Mesendoderm (in vitro differentiated cells): ENCODE measurements around the gene OR1A2.
A peak's percentile ranks its signal among the peaks of the same experiment; 100 is the strongest.
"Not testable (repeated sequence)": the region's sequence is repeated elsewhere in the genome, so short reads cannot be mapped to it uniquely, and the experiment has no call there.

Source experiments
- DNase-seq: peaks from one replicate; pipeline ENCODE4 v3.0.0; 2013
- H2AK5ac ChIP-seq: 2 replicates; pipeline ENCODE4 v1.6.1; 2013; ENCODE audit warnings: low read length, inconsistent platforms
- H2BK120ac ChIP-seq: 2 replicates; pipeline ENCODE4 v1.6.1; 2013; ENCODE audit warnings: low read depth, mild to moderate bottlenecking, low read length, moderate library complexity, mixed read lengths
- H2BK15ac ChIP-seq: replicated peaks from 2 replicates; pipeline ENCODE4 v1.6.1; 2013; ENCODE audit warnings: low read depth, mild to moderate bottlenecking, moderate library complexity
- H2BK5ac ChIP-seq: 2 replicates; pipeline ENCODE4 v1.6.1; 2013; ENCODE audit warnings: low read length, inconsistent platforms
- H3K18ac ChIP-seq: 2 replicates; pipeline ENCODE4 v1.6.1; 2013; ENCODE audit warnings: mild to moderate bottlenecking, low read length, mixed read lengths
- H3K23ac ChIP-seq: one replicate; pipeline ENCODE4 v1.6.1; 2013; ENCODE audit warnings: low read length
- H3K27ac ChIP-seq: 2 replicates; pipeline ENCODE4 v1.5.1; 2013; ENCODE audit warnings: low read depth, mild to moderate bottlenecking, inconsistent platforms, low read length, moderate library complexity
- H3K27me3 ChIP-seq: 2 replicates; pipeline ENCODE4 v1.6.1; 2013; ENCODE audit warnings: low read length, control low read depth, mild to moderate bottlenecking, inconsistent platforms; ENCODE audit not compliant: insufficient read depth, poor library complexity
- H3K36me3 ChIP-seq: 2 replicates; pipeline ENCODE4 v1.6.1; 2013; ENCODE audit warnings: low read length, inconsistent platforms; ENCODE audit not compliant: control insufficient read depth, insufficient read depth
- H3K4ac ChIP-seq: one replicate; pipeline ENCODE4 v1.6.1; 2013; ENCODE audit warnings: low read depth, mild to moderate bottlenecking, low read length, moderate library complexity
- H3K4me1 ChIP-seq: 2 replicates; pipeline ENCODE4 v1.6.1; 2013; ENCODE audit warnings: low read depth, low read length, inconsistent platforms; ENCODE audit not compliant: control insufficient read depth
- H3K4me2 ChIP-seq: 2 replicates; pipeline ENCODE4 v1.6.1; 2013; ENCODE audit warnings: low read length
- H3K4me3 ChIP-seq: 2 replicates; pipeline ENCODE4 v1.5.1; 2013; ENCODE audit warnings: mild to moderate bottlenecking, low read length
- H3K56ac ChIP-seq: one replicate; pipeline ENCODE4 v1.6.1; 2013; ENCODE audit warnings: low read length
- H3K79me1 ChIP-seq: 2 replicates; pipeline ENCODE4 v1.6.1; 2013; ENCODE audit warnings: low read length, inconsistent platforms
- H3K79me2 ChIP-seq: 2 replicates; pipeline ENCODE4 v1.6.1; 2013; ENCODE audit warnings: mild to moderate bottlenecking, low read length; ENCODE audit not compliant: control insufficient read depth, insufficient read depth
- H3K9ac ChIP-seq: 2 replicates; pipeline ENCODE4 v1.6.1; 2013; ENCODE audit warnings: low read length, inconsistent platforms
- H4K5ac ChIP-seq: one replicate; pipeline ENCODE4 v1.6.1; 2013; ENCODE audit warnings: low read length
- H4K8ac ChIP-seq: one replicate; pipeline ENCODE4 v1.6.1; 2013; ENCODE audit warnings: low read depth, mild to moderate bottlenecking, control low read depth, low read length, moderate library complexity
- WGBS: extraction: QIAGEN DNeasy Blood & Tissue Kit; methylation state at CpG from one replicate; pipeline ENCODE4 v1.1.7; 2013; ENCODE audit warnings: low lambda C conversion rate, missing lambda C conversion rate; ENCODE audit not compliant: insufficient coverage; ENCODE audit errors: extremely low coverage; 5-methylcytosine and 5-hydroxymethylcytosine counted together

The OR1A2 gene

GRCh38 chr17:3213001-3213400 lies 15.7 kb downstream of the OR1A2 start:
- no peak overlapping the region for H4K8ac ChIP-seq
- H3K79me2 ChIP-seq: no peaks in the 10 kb centered on the region
- no peak overlapping the region for H2BK120ac ChIP-seq
- no peak overlapping the region for H3K56ac ChIP-seq
- no peak for DNase-seq
- WGBS: no CpG with 5 or more reads among the region's 3 CpGs
- no peak overlapping the region for H3K4me3 ChIP-seq
- H3K9ac ChIP-seq: no peak overlapping the region
- no peak overlapping the region for H2BK5ac ChIP-seq
- no peak overlapping the region for H4K5ac ChIP-seq
- H3K4me2 ChIP-seq: no peak overlapping the region
- H3K23ac ChIP-seq: no peak overlapping the region
- H3K79me1 ChIP-seq: no peaks in the 10 kb centered on the region
- H3K27me3 ChIP-seq: no peaks in the 10 kb centered on the region
- H2BK15ac ChIP-seq: no peak overlapping the region
- no peaks in the 10 kb centered on the region for H3K36me3 ChIP-seq
- no peaks in the 10 kb centered on the region for H3K4me1 ChIP-seq
- no peak overlapping the region for H3K18ac ChIP-seq
- H2AK5ac ChIP-seq: no peak overlapping the region
- H3K4ac ChIP-seq: no peak overlapping the region
- no peak overlapping the region for H3K27ac ChIP-seq

- Histone ChIP-seq H3K4ac (no peak overlapping the region), H3K36me3 (no peaks in the 10 kb centered on the region), H3K27ac (no peak overlapping the region), H2BK15ac (no peak overlapping the region), H2BK120ac (no peak overlapping the region), H3K18ac (no peak overlapping the region), H3K27me3 (no peaks in the 10 kb centered on the region), H3K4me2 (no peak overlapping the region), H2BK5ac (no peak overlapping the region), H3K56ac (no peak overlapping the region), H3K79me1 (no peaks in the 10 kb centered on the region), H3K4me3 (no peak overlapping the region), H3K9ac (no peak overlapping the region), H3K79me2 (no peaks in the 10 kb centered on the region), H3K4me1 (no peaks in the 10 kb centered on the region), H2AK5ac (no peak overlapping the region), H4K8ac (no peak overlapping the region), H3K23ac (no peak overlapping the region), H4K5ac (no peak overlapping the region)
- WGBS: no CpG with 5 or more reads among the region's 6 CpGs
- DNase-seq: peak; percentile 37
Measured at GRCh38 chr17:3213587-3213986, 16.3 kb downstream of the OR1A2 start.

GRCh38 chr17:3219978-3220377 lies 22.7 kb downstream of the OR1A2 start:
- DNase-seq, H2BK120ac ChIP-seq, H3K79me2 ChIP-seq, H3K23ac ChIP-seq, H3K56ac ChIP-seq, H3K4me3 ChIP-seq, H4K8ac ChIP-seq, H3K4me2 ChIP-seq, H3K36me3 ChIP-seq, H3K18ac ChIP-seq, H3K27ac ChIP-seq, H4K5ac ChIP-seq, H2BK5ac ChIP-seq, H2BK15ac ChIP-seq, H3K79me1 ChIP-seq, H3K27me3 ChIP-seq, H3K4ac ChIP-seq, H2AK5ac ChIP-seq, H3K4me1 ChIP-seq, H3K9ac ChIP-seq: not testable (repeated sequence)
- no CpG with 5 or more reads among the region's 3 CpGs for WGBS

GRCh38 chr17:3221850-3222249 lies 24.5 kb downstream of the OR1A2 start:
- Histone ChIP-seq H3K18ac (no peak overlapping the region), H3K27me3 (no peaks in the 10 kb centered on the region), H3K79me1 (no peaks in the 10 kb centered on the region), H3K27ac (no peak overlapping the region), H3K4me3 (no peak overlapping the region), H3K4ac (no peak overlapping the region), H2BK5ac (no peak overlapping the region), H3K56ac (no peak overlapping the region), H3K4me2 (no peak overlapping the region), H3K4me1 (no peaks in the 10 kb centered on the region), H4K5ac (no peak overlapping the region), H3K9ac (no peak overlapping the region), H4K8ac (no peak overlapping the region), H3K23ac (no peak overlapping the region), H3K36me3 (no peaks in the 10 kb centered on the region), H2BK120ac (no peak overlapping the region), H2AK5ac (no peak overlapping the region), H3K79me2 (no peaks in the 10 kb centered on the region), H2BK15ac (no peak overlapping the region)
- WGBS: no CpG with 5 or more reads among the region's 2 CpGs
- DNase-seq: no peak

DNA sequence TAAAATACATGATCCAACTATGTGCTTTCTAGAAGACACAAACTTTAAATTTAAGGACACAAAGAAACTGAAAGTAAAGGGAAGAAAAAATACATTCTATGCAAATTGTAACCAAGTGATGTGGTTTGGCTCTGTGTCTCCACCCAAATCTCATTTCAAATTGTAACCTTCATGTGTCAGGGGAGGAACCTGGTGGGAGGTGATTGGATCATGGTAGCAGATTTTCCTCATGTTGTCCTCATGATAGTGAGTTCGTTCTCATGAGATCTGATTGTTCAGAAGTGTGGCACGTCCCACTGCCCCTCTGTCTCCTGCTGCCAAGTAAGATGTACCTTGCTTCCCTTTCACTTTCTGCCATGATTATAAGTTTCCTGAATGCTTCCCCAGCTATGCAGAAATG lies 25.2 kb downstream of the OR1A2 start:
- Histone ChIP-seq H3K27me3 (no peaks in the 10 kb centered on the region), H4K8ac (no peak overlapping the region), H3K79me1 (no peaks in the 10 kb centered on the region), H3K9ac (no peak overlapping the region), H3K79me2 (no peaks in the 10 kb centered on the region), H3K56ac (no peak overlapping the region), H2AK5ac (no peak overlapping the region), H2BK15ac (no peak overlapping the region), H3K4me3 (no peak overlapping the region), H3K27ac (no peak overlapping the region), H3K4me1 (no peaks in the 10 kb centered on the region), H4K5ac (no peak overlapping the region), H2BK120ac (no peak overlapping the region), H3K23ac (no peak overlapping the region), H3K4ac (no peak overlapping the region), H3K18ac (no peak overlapping the region), H2BK5ac (no peak overlapping the region), H3K36me3 (no peaks in the 10 kb centered on the region), H3K4me2 (no peak overlapping the region)
- no CpG with 5 or more reads among the region's 2 CpGs for WGBS
- no peak for DNase-seq

DNA sequence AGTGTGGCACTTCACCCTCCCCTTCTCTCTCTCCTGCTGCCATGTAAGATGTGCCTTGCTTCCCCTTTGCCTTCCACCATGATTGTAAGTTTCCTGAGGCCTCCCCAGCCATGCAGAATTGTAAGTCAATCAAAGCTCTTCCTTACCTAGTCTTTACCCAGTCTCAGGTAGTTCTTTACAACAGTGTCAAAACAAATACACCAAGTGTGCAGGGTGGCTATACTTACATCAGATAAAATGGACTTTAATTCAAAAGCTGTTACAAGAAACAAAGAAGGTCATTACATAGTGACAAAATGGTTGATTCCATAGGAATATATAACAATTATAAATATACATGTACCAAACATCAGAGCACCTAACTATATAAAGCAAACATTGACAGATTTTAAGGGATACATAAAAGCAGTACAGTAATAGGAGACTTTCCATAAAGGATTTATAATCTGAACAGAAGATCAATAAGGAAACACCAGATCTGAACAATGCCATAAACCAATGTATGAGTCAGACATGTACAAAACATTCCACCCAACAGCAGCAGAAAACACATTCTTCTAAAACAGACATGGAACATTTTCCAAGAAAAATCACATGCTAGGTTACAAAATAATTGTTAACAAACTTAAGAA lies 27.5 kb downstream of the OR1A2 start:
- not testable (repeated sequence) for H3K18ac ChIP-seq

More for the DNA sequence above, 27.5 kb downstream of the OR1A2 start:
- H3K4me1 ChIP-seq, H2BK5ac ChIP-seq, H3K23ac ChIP-seq, H3K79me2 ChIP-seq, H3K27me3 ChIP-seq, H2BK15ac ChIP-seq, H3K4me2 ChIP-seq, H3K56ac ChIP-seq, DNase-seq, H3K27ac ChIP-seq, H3K9ac ChIP-seq, H3K79me1 ChIP-seq, H2BK120ac ChIP-seq, H2AK5ac ChIP-seq, H3K4ac ChIP-seq, H4K5ac ChIP-seq, H3K4me3 ChIP-seq, H4K8ac ChIP-seq, H3K36me3 ChIP-seq: not testable (repeated sequence)
